HG02571 (cell line): ENCODE measurements around the gene KLRB1.
"Not testable (repeated sequence)": the region's sequence is repeated elsewhere in the genome, so short reads cannot be mapped to it uniquely, and the experiment has no call there.

Experiments used
- ATAC-seq: cut with Tn5 transposase; IDR thresholded peaks from one replicate; pipeline ENCODE4 v1.9.1; 2021; ENCODE audit warnings: mild to moderate bottlenecking, moderate library complexity; ENCODE audit not compliant: unreplicated experiment

Gene KLRB1

DNA sequence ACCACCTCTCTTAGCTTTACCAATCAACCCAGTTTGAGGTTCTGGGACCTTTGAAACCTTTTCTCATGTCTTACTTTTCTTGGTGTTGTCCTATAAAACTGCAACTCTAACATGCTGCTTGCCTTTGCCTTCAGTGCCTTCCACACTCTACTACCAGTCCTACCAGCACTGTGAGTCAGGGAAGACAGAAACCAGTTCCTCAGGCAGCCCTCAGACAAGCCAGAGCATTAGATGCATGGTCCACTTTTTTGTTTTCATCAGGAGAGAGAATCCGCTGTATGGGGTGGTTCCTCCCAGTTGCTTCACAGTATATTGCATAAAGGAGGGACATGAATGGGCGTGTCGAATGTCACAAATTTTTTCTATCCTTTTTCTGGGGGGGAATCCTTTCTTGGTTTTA is 17.3 kb upstream of the KLRB1 start:
- ATAC-seq = no peak

GRCh38 chr12:9619411-9620179 is 11.9 kb upstream of the KLRB1 start:
- ATAC-seq = no peak

DNA sequence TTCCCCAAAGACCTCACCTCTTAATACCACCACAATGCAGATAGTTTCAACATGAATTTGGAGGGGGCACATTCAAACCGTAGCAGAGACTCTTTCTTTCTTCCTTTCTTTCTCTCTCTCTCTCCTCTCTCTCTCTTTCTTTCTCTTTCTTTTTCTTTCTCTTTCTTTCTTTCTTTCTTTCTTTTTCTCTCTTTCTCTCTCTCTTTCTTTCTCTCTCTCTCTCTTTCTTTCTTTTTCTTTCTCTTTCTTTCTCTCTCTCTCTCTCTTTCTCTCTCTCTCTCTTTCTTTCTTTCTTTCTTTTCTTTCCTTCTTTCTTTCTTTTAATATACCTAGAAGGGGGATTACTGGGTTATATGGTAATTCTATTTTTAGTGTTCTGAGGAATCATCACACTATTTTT is 11.2 kb upstream of the KLRB1 start:
- ATAC-seq = not testable (repeated sequence)

GRCh38 chr12:9617124-9617523 is 9.4 kb upstream of the KLRB1 start:
- no peak for ATAC-seq

DNA sequence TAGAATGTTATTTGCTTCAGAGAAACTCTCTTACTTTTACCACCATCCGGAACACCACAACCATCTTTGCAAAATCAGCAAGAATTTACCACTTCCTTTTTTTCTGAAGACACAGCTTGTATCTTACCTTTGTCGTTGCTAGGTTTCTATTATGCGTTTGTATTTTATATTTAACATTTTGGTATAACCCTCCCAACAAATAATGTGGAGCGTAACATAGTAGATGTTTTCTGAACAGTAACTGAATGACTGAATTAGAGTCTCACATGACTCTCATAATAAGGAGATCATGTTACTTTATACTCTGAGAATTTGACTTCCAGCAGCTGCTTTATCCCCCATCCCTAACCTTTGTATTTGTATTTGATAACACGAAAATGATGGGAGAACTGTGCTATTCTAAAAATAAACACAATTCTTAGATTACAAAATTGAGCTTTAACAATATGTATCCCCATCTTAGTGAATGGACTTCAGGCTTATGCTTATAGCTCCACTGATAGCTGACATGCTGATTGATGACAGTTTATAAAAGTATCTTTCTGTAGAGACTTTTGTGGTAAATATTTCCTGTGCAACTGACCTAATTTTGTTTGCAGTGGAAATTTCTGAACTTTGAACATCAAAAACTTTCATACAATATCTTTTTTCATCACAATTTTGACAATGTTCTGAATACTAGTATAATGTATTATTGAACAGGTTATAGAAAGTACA is 7.9 kb upstream of the KLRB1 start:
- ATAC-seq = no peak

DNA sequence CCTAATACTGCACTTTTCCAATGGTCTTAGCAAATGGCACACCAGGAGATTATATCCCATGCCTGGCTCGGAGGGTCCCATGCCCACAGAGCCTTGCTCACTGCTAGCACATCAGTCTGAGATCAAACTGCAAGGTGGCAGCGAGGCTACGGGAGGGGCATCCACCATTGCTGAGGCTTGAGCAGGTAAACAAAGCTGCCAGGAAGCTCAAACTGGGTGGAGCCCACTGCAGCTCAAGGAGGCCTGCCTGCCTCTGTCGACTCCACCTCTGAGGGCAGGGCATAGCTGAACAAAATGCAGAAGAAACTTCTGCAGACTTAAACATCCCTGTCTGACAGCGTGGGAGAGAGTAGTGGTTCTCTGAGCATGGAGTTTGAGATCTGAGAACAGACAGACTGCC is 2.9 kb upstream of the KLRB1 start:
- not testable (repeated sequence) for ATAC-seq

DNA sequence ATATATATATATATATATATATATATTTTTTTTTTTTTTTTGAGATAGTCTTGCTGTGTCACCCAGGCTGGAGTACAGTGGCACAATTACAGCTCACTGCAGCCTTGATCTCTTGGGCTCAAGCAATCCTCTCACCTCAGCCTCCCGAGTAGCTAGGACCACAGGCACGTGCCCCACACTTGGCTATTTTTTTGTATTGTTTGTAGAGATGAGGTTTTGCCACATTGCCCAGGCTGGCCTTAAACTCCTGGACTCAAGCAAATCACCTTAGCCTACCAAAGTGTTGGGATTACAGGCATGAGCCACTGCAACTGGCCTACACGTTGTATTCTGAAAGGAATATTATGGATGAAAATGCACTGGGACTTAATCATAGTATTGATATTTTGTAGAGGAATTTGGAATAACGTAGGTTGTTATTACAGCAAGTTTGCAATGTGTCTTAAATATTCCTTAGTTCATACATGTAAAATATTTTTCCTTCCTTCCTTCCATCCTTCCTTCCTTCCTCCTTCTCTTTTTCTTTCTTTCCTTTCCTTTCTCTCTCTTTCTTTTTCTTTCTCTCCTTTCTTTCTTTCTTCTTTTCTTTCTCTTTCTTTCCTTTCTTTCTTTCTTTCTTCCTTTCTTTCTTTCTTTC is 862 bp downstream of the KLRB1 start:
- ATAC-seq = no peak

GRCh38 chr12:9606247-9606646 is 1.5 kb downstream of the KLRB1 start:
- ATAC-seq = no peak

DNA sequence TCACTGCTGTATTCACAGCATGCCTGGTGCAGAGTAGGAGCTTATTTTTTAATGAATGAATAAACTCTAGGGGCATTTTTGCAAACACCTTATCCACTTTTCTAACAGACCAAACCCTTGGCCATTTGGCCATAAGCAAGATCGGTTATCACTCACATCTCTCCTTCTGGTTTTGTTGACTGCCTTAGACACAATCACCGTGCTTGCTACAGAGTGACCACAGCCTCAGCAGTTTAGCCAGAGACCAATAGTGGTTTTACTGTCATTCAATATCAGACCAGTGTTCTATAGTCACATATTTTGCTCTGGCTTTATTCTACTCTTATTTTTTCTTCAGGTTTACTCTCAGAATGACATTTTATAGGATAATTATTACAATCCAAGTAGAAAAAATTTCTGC is 2.2 kb downstream of the KLRB1 start:
- ATAC-seq = no peak

GRCh38 chr12:9604287-9604686 is 3.4 kb downstream of the KLRB1 start:
- ATAC-seq = no peak

- ATAC-seq = not testable (repeated sequence)
Measured at GRCh38 chr12:9600426-9600825, 7.3 kb downstream of the KLRB1 start.

- ATAC-seq = no peak
Measured at GRCh38 chr12:9598363-9598762, 9.4 kb downstream of the KLRB1 start.

DNA sequence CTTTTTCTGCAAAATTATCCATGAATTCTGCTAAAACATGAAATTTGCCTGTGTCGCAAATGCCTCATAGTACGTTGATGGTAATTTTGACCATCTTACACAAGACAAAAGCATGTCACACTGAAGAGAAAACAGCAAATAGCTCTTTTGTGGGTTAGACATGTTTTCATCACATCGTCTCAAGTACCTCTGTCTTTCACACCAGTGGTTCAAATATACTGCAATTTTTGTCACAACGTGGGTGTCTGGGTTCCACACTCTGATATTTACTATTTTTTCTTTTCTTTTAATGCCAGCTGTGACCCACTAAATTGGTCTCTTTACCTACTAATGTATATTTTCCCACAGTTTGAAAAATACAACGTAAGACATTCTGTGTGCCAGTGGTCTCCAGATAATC is 10.4 kb downstream of the KLRB1 start:
- ATAC-seq = no peak

DNA sequence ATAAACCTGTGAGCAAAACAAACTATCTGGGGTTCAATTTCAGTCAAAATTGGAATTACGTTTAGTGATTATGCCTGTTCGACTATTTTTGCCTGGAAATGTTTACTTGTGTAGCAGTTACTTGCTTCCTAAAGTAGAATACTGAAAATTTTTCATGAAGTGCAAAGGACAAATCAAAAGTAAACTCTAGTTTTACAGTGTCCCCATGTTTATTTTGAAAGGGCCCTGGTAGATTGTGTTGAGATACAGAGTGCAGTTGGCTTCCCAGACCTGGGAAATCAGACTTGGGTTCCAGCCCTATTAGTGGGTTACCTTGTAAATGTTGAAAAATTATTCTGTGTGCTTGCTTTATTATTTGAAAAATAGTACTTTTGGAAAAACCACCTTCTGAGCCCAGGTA is 17.3 kb downstream of the KLRB1 start:
- no peak for ATAC-seq

GRCh38 chr12:9588749-9589148 is 19.0 kb downstream of the KLRB1 start:
- ATAC-seq = no peak

DNA sequence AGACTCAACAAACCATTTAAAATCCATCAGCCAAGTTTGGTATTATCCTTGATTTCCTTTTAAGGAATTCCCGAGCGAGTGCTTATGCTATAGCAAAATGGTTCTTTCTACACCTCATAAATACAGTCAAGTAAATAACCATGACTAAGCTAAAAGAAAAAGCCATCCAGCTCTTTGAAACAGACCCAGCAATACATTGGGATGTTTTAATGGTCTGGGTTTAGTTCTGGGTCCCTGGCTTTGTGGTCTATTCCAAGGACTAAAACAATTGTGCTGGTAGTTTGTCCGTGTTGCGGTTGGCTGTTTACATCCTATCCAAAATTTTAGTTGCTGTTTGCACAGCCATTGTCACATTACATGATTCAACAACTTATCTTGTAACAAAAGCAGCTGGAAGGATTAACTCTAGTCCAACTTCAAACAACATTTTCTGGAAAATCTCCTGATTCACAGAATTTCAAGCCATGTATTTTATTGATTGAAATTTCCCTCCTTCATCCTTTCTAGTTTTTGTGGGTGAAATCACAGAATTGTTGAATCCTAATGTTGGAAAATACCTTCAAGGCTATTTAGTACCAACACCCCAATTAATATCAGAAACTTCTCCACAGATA is 19.6 kb downstream of the KLRB1 start:
- no peak for ATAC-seq

DNA sequence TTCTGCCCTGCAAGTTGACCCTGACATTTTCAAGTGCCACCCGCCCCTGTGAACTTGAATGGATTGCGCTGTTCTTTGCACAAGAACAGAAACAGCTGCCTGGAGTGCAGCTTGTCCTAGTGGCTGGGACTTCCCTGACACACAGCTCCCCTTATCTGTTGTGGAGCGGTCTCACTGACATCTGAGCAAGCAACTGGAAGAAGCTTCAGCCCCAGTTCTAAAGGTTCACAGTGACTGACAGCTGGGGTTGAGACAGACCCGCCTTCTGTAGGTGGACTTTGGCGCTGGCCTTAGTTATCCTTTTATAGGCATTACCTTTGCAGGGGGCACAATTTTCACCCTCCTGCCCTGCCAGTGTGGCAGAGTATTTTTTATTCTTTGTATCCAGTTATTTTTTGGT is 30.0 kb downstream of the KLRB1 start:
- not testable (repeated sequence) for ATAC-seq

- ATAC-seq = not testable (repeated sequence)
Measured at GRCh38 chr12:9567151-9567550, 40.6 kb downstream of the KLRB1 start.

DNA sequence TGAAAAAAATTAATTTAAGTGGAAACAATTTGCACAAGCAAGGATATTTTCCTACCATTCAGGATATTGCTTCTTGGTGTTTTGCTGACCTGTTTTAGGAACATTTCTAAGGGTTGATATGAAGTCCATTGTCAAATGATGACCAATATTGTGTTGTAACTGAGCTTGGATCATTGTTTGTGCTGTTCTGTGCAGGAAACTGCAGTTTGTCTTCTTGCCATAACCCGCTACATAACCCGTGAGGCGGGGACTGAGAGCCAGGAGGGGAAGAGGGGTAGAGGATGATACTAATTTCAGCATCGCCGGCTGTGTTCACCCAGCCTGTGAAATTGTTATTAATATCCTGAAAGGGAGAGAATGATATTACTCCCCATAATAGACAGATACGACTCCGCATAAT is 41.6 kb downstream of the KLRB1 start:
- ATAC-seq = not testable (repeated sequence)

- ATAC-seq = not testable (repeated sequence)
Measured at GRCh38 chr12:9564418-9564817, 43.3 kb downstream of the KLRB1 start.

- not testable (repeated sequence) for ATAC-seq
Measured at GRCh38 chr12:9562841-9563453, 44.8 kb downstream of the KLRB1 start.
